CD1c-positive myeloid dendritic cell (primary cell): Measurements from ENCODE around the gene OGDH.
"Not testable (repeated sequence)": the region's sequence is repeated elsewhere in the genome, so short reads cannot be mapped to it uniquely, and the experiment has no call there.

ENCODE experiments used
- DNase-seq: peaks from one replicate; pipeline ENCODE4 v3.0.0-alpha.2; 2016; ENCODE audit errors: extremely low spot score

The OGDH gene

DNA sequence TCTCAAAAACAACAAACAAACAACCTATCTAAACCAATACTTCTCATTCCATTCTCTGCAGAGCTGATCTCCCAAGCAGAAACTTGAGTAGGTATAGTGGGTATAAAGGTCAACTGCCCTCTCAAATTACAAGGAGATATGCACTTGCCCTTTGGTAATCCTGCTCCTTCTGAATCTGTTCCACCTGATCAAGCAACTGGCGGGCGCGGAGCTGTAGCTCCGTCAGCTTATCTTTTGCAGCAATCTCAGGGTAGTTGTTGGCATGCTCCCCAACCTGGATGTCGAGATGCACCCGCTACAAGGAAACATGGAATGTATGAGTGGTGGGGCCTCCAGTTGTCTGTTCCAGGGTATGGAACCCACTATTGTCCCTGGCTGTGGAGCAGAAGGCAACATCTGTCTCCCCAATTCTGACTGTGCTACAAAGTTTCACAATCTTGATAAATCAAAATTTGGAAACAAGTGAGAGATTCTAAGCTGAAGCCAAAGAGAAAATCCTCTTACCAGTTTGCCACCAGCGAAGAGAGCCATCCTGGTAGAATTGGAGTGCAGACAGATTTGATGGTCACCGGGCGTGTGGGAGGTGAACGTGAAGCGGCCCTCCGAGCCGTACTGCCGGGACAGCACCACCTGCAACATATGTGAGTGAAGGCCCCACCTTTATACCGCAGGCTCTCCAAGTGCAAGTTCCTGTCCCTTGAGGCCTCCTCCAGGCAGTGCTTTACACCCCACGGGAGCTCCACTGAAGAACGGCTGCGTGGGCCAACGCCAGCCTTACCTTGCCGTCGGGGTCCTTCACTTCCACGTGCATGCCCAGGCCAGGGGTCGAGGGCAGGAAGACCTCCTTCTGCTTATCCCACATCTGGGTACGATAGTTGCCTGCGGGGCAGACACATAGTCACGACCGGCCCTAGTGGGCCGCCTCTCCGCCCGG lies 25.2 kb upstream of the OGDH start:
- DNase-seq = peak; percentile 18

DNA sequence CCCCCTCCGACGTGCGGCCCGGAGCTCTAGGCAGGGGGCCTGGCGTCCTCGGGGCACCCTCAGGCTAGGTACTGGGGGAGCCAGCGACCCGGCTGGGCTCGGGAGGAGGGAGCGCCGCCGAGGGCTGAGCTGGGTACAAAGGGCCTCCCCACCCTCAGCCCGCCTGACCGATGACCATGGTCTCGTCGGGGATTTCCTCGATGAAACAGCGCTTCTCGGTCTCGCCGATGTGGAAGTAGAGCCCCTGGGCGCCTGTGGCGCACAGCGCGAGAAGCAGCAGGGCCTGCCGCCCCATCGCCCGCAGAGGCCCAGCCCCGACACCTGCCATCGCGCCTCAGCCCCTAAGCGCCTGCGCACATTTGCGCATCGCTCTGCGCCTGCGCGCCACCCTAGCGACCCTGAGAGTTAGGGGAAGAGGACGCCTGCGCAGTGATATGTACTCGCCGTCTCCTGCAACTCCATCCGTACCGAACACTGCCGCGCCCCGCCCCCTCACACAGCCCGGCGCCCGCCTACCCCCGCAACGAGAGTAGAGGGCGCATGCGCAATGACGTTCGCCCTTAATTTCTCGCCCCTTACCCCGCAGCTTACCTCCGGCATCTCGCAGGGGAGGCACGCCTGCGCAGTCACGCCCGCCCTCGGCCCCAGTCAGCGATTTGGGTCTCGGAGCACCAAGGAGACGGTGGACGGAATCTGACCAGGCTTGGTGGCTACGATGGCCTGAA lies 24.4 kb upstream of the OGDH start, which contains the start of gene TMED4:
Gene TMED4, minus strand, starts transcription at position 353 of the 725 bp plus-strand sequence. Its CDS starts 25 bp downstream, at position 328.
- peak; percentile 100 for DNase-seq

DNA sequence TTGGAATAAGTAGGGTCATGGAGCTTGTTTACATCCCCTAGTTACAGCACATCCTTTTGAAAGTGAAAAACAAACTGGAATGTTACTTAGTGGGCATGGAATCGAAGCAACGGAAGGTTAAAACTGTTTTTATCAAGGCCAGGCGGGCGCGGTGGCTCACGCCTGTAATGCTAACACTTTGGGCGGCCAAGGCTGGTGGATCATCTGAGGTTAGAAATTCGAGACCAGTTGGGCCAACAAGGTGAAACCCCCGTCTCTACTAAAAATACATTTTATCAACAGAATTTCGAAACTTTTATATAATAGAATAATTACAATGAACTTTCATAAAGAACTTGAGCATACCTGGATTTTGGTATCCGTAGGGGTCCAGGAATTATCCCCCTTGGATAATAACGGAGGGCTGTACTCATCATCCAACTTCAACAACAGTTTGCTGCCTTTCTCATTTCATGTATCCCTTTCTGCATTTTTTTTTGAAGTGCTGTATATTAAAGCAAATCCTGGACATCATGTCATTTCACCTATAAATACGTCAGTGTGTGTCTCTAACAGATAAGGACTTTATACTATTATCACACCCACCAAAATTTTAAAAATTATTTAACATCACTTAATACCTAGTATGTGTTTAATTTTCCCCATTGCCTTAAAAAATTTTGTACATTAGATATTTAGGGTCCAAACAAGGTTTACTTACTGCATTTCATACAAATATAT lies 23.1 kb upstream of the OGDH start:
- no peak for DNase-seq

GRCh38 chr7:44587843-44588711 lies 18.4 kb upstream of the OGDH start:
- DNase-seq = peak; percentile 72

DNA sequence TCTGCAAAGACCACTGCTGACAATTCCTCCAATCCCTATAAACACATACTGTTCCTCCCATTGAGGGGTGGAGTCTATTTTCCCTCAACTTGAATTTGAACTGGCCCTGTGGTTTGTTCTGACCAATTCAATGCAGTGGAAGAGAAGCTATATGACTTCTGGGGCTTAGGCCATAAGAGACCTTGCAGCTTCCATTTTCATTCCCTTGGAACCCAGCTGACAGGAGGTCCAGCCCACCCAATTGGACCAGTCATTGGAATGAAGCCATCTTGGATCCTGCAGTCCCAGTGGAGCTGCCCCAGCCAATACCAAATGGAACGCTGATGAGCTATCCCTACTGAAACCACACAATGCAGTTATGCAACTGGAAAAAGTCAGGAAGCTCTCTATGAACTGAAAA lies 15.5 kb upstream of the OGDH start:
- no peak for DNase-seq

- no peak for DNase-seq
Measured at GRCh38 chr7:44595934-44596635, 10.3 kb upstream of the OGDH start.

DNA sequence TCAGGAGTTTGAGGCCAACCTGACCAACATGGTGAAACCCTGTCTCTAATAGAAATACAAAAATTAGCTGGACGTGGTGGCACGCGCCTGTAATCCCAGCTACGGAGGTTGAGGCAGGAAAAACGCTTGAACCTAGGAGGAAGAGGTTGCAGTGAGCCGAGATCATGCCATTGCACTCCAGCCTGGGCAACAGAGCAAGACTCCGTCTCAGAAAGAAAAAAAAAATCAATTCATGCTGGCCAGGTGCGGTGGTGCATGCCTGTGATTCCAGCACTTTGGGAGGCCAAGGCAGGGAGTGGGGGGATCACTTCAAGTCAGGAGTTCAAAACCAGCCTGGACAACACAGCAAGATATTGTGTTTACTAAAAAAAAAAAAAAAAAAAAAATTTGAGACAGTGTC lies 9.2 kb upstream of the OGDH start:
- DNase-seq = not testable (repeated sequence)

DNA sequence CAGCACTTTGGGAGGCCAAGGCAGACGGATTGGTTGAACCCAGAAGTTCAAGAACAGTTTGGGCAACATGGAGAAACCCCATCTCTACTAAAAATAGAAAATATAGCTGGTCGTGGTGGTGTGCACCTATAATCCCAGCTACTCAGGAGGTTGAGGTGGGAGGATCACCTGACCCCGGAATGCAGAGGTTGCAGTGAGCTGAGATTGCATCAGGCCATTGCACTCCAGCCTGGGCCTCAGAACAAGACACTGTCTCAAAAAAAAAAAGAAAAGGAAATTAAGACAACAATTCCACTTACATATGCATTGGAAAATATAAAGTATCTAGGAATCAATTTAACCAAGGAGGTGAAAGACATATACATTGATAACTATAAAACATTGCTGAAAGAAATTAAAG lies 7.2 kb upstream of the OGDH start:
- DNase-seq = no peak

DNA sequence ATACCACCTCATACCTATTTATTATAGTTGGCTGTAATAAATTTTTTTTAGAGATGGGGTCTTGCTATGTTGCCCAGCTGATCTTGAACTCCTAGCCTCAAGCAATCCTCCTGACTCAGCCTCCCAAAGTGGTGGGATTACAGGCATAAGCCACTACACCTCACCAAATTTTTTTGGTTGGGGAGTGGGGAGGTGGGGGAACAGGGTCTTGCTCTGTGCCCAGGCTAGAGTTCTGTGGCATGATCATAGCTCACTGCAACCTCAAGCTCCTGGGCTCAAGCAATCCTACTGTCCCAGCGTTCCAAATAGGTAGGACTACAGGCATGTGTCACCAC lies 3.9 kb upstream of the OGDH start:
- DNase-seq = no peak

- no peak for DNase-seq
Measured at GRCh38 chr7:44603193-44603592, 3.2 kb upstream of the OGDH start.

GRCh38 chr7:44604941-44605340 lies 1.5 kb upstream of the OGDH start:
- no peak for DNase-seq

GRCh38 chr7:44607141-44608068 lies 978 bp downstream of the OGDH start:
- DNase-seq = no peak

- DNase-seq = no peak
Measured at GRCh38 chr7:44608916-44609648, 2.7 kb downstream of the OGDH start.

GRCh38 chr7:44609829-44610228 lies 3.4 kb downstream of the OGDH start:
- no peak for DNase-seq

- DNase-seq = peak; percentile 89
Measured at GRCh38 chr7:44615149-44615611, 8.8 kb downstream of the OGDH start.

DNA sequence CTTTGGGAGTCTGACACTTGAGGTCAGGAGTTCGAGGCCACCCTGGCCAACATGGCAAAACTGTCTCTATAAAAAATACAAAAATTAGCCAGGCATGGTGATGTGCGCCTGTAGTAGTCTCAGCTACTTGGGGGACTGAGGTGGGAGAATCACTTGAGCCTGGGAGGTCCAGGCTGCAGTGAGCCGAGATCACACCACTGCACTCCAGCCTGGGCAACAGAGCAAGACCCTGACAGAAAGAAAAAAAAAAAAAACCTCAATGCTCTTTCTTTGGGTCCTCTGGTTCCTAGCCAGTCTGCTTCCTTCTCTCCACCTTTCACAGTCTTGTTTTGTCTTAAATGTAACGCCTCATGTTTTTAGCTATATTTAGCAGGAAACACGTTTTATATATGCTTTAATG lies 9.4 kb downstream of the OGDH start:
- DNase-seq = no peak

DNA sequence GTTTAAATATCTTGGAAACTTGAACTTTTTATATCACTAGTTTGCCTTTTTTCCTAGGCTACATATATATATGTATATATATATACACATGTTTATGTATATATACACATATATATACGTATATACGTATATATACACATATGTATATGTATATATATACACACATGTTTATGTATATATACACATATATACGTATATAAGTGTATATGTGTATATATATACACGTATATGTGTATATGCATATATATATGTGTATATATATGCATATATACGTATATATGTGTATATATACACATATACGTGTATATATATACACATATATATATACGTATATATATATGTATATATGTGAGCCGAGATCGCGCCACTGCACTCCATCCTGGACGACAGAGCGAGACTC lies 10.1 kb downstream of the OGDH start:
- DNase-seq = no peak

- peak; percentile 43 for DNase-seq
Measured at GRCh38 chr7:44617225-44617890, 10.9 kb downstream of the OGDH start.
